H54 (cell line): ENCODE data around the gene CASP8AP2.
"Not testable (repeated sequence)": the region's sequence is repeated elsewhere in the genome, so short reads cannot be mapped to it uniquely, and the experiment has no call there.

Source experiments
- DNase-seq: peaks from one replicate; pipeline ENCODE4 v3.0.0; 2011; ENCODE audit warnings: low spot score, mixed read lengths; ENCODE audit not compliant: insufficient read length
- FAIRE-seq: peaks from 3 replicates; lab custom pipeline; 2011; peaks lifted over from hg19 to GRCh38; lab: Jason Lieb, UNC
- POLR2A ChIP-seq: IDR thresholded peaks from 2 replicates; pipeline ENCODE4 v1.6.1; 2011; ENCODE audit warnings: low read depth, mild to moderate bottlenecking, low read length

CASP8AP2 gene

GRCh38 chr6:89803271-89803670 lies 26.4 kb upstream of the CASP8AP2 start:
- TF ChIP-seq POLR2A = no peak
- FAIRE-seq (no peak), DNase-seq (no peak)

DNA sequence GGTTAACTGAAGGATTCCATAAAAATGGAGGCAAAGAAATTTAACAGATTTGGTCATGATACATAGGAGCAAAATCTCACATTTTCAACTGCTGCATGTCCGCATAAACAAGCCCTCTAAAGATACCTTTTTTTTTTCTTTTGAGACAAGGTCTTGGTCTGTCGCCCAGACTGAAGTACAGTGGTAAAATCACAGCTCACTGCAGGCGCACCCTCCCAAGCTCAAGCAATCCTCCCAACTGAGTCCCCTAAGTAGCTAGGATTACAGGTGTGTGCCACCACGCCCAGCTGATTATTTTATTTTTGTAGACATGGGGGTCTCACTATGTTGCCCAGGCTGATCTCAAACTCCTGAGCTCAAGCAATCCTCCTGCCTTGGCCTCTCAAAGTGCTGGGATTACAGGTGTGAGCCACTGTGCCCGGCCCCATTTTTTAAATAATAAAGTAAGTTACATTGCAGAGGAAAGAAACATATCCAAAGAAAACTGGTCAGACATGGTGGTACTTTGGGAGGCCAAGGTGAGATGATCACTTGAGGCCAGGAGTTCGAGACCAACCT lies 23.8 kb upstream of the CASP8AP2 start:
- no peak for DNase-seq
- no peak for FAIRE-seq
- no peak for TF ChIP-seq POLR2A

GRCh38 chr6:89807581-89807980 lies 22.1 kb upstream of the CASP8AP2 start:
- FAIRE-seq = no peak
- TF ChIP-seq POLR2A = no peak

GRCh38 chr6:89813422-89813821 lies 16.3 kb upstream of the CASP8AP2 start:
- FAIRE-seq, DNase-seq: not testable (repeated sequence)

More at GRCh38 chr6:89807581-89807980, 22.1 kb upstream of the CASP8AP2 start:
- DNase-seq = no peak

DNA sequence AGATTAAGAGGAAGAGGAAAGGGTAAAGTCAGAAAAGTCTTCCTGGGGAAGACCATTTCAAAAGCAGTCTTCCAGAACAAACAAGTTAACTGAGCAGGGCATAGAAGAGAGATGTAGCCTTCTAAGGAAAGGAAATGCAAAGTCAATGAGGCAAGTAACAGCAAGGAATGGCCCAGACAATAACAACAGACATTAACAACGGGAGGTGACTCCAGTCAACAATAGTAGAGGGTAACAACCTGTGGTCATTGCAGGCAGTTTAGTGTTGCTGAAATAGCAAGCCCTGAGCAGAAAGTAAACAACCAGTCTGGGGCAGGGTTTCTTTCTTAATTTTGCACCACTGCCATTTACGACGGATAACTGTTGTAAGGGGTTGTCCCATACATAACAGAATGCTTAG lies 12.2 kb upstream of the CASP8AP2 start:
- TF ChIP-seq POLR2A = no peak
- DNase-seq (no peak), FAIRE-seq (no peak)

GRCh38 chr6:89818977-89819335 lies 10.7 kb upstream of the CASP8AP2 start:
- TF ChIP-seq POLR2A = no peak
- DNase-seq = no peak
- FAIRE-seq = no peak

DNA sequence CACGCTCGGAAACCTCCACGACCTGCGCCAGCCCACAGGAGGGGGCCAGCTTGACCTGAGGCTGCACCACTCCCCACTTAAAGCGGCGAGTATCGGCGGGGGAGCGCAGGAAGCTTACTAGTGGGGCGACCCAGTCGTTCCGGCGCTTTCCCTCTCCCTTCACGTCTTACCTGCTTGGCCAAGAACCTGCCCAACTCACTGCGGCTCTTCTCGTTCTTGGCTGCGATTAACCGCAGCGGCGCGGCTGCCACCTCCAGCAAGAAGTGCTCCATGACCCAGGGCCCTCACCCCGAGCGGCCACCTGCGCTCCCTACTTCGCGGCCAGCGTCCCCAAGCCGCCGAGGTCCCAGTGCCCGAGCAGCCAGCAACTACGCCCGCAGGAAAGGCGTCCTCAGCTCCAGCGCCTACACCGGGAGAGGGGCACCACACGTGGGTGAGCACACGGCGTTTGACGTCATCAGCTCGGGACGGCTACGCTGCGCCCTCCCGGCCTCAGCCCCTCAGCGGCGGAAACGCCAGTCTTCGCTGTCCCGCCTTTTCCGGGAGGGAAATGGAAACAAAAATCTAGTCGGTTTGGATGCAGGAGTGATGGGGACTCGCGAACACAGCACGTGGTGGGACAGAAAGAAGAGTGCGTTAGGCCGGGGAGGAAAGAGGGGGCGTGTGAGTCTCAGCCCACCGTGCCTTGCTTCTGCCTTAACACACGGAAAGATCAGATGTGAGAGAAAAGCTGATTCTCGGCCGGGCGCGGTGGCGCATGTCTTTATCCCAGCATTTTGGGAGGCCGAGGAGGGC lies 10.1 kb upstream of the CASP8AP2 start, which contains the start of gene MDN1:
MDN1 (minus strand) TSS at position 459 of the 795 bp plus-strand sequence; CDS start at position 272, 187 bp downstream.
- TF ChIP-seq POLR2A = peak; percentile 73
- peak; percentile 77 for DNase-seq
- FAIRE-seq = no peak

GRCh38 chr6:89826029-89826528 lies 3.6 kb upstream of the CASP8AP2 start:
- FAIRE-seq (no peak), DNase-seq (no peak)
- no peak for TF ChIP-seq POLR2A

DNA sequence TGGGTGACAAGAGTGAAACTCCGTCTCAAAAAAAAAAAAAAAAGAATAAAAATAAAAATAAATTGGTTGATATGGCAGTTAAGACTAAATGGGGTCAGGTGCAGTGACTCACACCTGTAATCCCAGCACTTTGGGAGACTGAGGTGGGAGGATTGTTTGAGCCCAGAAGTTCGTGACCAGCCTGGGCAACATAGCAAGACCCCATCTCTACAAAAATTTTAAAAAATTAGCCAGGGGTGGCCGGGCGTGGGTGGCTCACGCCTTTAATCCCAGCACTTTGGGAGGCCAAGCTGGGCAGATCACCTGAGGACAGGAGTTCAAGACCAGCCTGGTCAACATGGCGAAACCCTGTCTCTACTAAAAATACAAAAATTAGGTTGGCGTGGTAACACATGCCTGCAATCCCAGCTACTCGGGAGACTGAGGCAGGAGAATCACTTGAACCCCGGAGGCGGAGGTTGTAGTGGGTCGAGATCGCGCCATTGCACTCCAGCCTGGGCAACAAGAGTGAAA lies 1.1 kb upstream of the CASP8AP2 start:
- not testable (repeated sequence) for DNase-seq, FAIRE-seq

GRCh38 chr6:89828988-89829471 lies 650 bp upstream of the CASP8AP2 start:
- TF ChIP-seq POLR2A = no peak
- DNase-seq (no peak), FAIRE-seq (no peak)

DNA sequence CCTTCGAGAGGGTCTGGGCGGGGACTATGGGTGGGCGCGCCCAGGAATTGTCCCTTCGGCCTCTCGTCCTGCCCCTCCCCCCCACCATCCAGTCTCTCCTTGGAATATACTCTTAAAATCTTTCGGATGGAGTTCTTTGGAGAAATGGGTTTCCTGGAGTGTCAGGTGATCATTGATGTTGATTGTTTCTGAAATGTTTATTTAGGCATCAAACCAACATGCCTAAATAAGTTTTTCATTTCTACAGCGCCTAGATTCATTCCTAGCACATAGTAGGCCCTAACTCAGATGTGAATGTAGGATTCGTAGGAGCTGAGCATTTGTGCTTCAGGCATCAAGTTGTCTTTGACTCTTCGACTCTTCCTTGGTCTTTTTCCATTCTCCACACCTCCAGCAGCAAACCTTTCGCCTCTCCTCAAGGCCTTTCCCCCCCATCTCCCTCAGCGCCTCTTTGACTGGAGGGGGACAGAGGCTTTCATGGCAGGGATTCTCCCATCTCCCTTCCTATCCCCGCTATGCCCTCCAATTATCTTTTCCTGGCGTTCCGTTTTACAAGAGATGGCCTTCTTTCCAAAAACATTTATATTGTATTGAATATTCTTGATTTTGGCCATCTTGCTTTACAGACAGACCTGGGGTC lies 610 bp downstream of the CASP8AP2 start:
- TF ChIP-seq POLR2A = no peak
- no peak for DNase-seq
- FAIRE-seq = no peak

DNA sequence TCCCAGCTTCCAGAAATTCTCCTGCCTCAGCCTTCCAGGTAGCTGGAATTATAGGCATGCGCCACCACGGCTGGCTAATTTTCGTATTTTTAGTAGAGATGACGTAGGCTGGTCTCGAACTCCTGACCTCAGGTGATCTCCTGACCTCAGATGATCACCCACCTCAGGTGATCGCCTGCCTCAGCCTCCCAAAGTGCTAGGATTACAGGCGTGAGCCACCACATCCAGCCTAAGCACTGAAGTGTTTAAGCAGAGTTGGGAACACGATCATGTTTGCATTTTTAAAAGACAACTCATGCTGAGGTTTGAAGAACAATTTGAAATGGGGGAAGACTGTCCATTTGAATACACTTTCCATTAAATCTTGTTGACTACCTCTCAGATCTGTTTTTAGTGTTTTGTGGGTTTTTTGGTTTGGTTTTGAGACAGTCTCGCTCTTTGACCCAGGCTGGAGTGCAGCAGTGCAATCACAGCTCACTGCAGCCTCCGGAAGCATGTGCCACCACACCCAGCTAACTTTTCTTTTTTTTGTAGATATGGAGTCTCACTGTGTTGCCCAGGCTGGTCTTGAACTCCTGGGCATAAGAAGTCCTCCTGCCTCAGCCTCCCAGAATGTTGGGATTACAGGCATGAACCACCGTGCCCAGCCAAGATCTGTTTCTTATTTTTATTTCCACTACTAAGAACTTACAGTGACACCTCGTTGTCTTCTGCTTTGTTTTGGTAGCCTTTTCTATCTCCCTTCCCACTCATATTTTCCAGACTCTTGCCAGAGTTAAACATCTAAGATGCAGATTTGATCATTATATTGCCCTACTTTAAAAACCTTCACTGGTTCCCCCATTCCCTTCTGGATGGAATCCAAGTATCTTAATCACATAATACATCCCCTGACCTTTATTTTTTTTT lies 5.5 kb downstream of the CASP8AP2 start:
- DNase-seq (no peak), FAIRE-seq (no peak)
- no peak for TF ChIP-seq POLR2A

GRCh38 chr6:89836639-89837222 lies 7.1 kb downstream of the CASP8AP2 start:
- FAIRE-seq (no peak), DNase-seq (no peak)
- no peak for TF ChIP-seq POLR2A
